T-helper 22 cell (primary cell): ENCODE measurements around the gene WNT9B.
"Not testable (repeated sequence)": the region's sequence is repeated elsewhere in the genome, so short reads cannot be mapped to it uniquely, and the experiment has no call there.

Experiments
- DNase-seq: peaks from one replicate; pipeline ENCODE4 v3.0.0-alpha.2; 2020; ENCODE audit warnings: low read depth

Gene WNT9B

GRCh38 chr17:46822388-46822921 is 28.9 kb upstream of the WNT9B start:
- no peak for DNase-seq

GRCh38 chr17:46823657-46824056 is 27.7 kb upstream of the WNT9B start:
- no peak for DNase-seq

- no peak for DNase-seq
Measured at GRCh38 chr17:46826116-46826515, 25.3 kb upstream of the WNT9B start.

- no peak for DNase-seq
Measured at GRCh38 chr17:46827274-46827673, 24.1 kb upstream of the WNT9B start.

- DNase-seq, result no peak
Measured at GRCh38 chr17:46831573-46832330, 19.6 kb upstream of the WNT9B start.

GRCh38 chr17:46832331-46832821 is 19.0 kb upstream of the WNT9B start:
- DNase-seq, result no peak

GRCh38 chr17:46832945-46833839 is 18.2 kb upstream of the WNT9B start:
- no peak for DNase-seq

- DNase-seq, result no peak
Measured at GRCh38 chr17:46833840-46834208, 17.6 kb upstream of the WNT9B start.

- DNase-seq, result no peak
Measured at GRCh38 chr17:46834846-46835245, 16.5 kb upstream of the WNT9B start.

- no peak for DNase-seq
Measured at GRCh38 chr17:46836500-46836899, 14.9 kb upstream of the WNT9B start.

GRCh38 chr17:46837521-46837920 is 13.9 kb upstream of the WNT9B start:
- no peak for DNase-seq

GRCh38 chr17:46839211-46839610 is 12.2 kb upstream of the WNT9B start:
- no peak for DNase-seq

GRCh38 chr17:46840596-46840995 is 10.8 kb upstream of the WNT9B start:
- DNase-seq, result not testable (repeated sequence)

GRCh38 chr17:46841561-46842379 is 9.6 kb upstream of the WNT9B start:
- DNase-seq, result no peak

- no peak for DNase-seq
Measured at GRCh38 chr17:46842835-46843234, 8.5 kb upstream of the WNT9B start.

- no peak for DNase-seq
Measured at GRCh38 chr17:46847204-46848191, 3.9 kb upstream of the WNT9B start.

GRCh38 chr17:46848534-46848933 is 2.8 kb upstream of the WNT9B start:
- no peak for DNase-seq

GRCh38 chr17:46850688-46851028 is 725 bp upstream of the WNT9B start:
- DNase-seq, result no peak

- DNase-seq, result no peak
Measured at GRCh38 chr17:46853896-46854444, 2.6 kb downstream of the WNT9B start.

GRCh38 chr17:46854515-46854914 is 3.1 kb downstream of the WNT9B start:
- DNase-seq, result no peak

GRCh38 chr17:46854948-46855347 is 3.6 kb downstream of the WNT9B start:
- no peak for DNase-seq
